ENCODE data around the gene MAPK10.

MAPK10 gene

GRCh38 chr4:86235549-86235948 lies 124.3 kb downstream of the MAPK10 start:
- Histone ChIP-seq H3K79me2 (ENCODE audit: low read length) (no peaks in the 10 kb centered on the region), H3K27me3 (ENCODE audit: low read depth, low read length) (no peaks in the 10 kb centered on the region), H2AFZ (ENCODE audit: low read depth, low read length) (no peak overlapping the region), H3K9ac (ENCODE audit: low read length) (no peak overlapping the region), H4K20me1 (ENCODE audit: insufficient read depth, low read length) (no peaks in the 10 kb centered on the region), H3K4me2 (ENCODE audit: low read length) (no peak overlapping the region), H3K36me3 (replicated peaks; ENCODE audit: low read depth, low read length) (no peaks in the 10 kb centered on the region), H3K4me3 (ENCODE audit: low read length) (no peak overlapping the region), H3K9me3 (ENCODE audit: insufficient read depth, low read length) (no peaks in the 10 kb centered on the region), H3K27ac (ENCODE audit: low read length) (no peak overlapping the region), H3K4me1 (ENCODE audit: low read length) (no peaks in the 10 kb centered on the region)
- no peak for TF ChIP-seq EZH2phosphoT487 (IDR thresholded peaks at IDR 0.05; ENCODE audit: low read depth)
- TF ChIP-seq, protein P1, sequence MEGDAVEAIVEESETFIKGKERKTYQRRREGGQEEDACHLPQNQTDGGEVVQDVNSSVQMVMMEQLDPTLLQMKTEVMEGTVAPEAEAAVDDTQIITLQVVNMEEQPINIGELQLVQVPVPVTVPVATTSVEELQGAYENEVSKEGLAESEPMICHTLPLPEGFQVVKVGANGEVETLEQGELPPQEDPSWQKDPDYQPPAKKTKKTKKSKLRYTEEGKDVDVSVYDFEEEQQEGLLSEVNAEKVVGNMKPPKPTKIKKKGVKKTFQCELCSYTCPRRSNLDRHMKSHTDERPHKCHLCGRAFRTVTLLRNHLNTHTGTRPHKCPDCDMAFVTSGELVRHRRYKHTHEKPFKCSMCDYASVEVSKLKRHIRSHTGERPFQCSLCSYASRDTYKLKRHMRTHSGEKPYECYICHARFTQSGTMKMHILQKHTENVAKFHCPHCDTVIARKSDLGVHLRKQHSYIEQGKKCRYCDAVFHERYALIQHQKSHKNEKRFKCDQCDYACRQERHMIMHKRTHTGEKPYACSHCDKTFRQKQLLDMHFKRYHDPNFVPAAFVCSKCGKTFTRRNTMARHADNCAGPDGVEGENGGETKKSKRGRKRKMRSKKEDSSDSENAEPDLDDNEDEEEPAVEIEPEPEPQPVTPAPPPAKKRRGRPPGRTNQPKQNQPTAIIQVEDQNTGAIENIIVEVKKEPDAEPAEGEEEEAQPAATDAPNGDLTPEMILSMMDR (IDR thresholded peaks at IDR 0.05; ENCODE audit: low read depth, low read length): no peak

GRCh38 chr4:86233681-86234080 lies 126.2 kb downstream of the MAPK10 start:
- Histone ChIP-seq H3K9ac (ENCODE audit: low read length) (no peak overlapping the region), H3K9me3 (ENCODE audit: insufficient read depth, low read length) (no peaks in the 10 kb centered on the region), H3K4me1 (ENCODE audit: low read length) (no peaks in the 10 kb centered on the region), H3K27ac (ENCODE audit: low read length) (no peak overlapping the region), H3K79me2 (ENCODE audit: low read length) (no peaks in the 10 kb centered on the region), H3K27me3 (ENCODE audit: low read depth, low read length) (no peaks in the 10 kb centered on the region), H3K4me2 (ENCODE audit: low read length) (no peak overlapping the region), H3K36me3 (replicated peaks; ENCODE audit: low read depth, low read length) (no peaks in the 10 kb centered on the region), H2AFZ (ENCODE audit: low read depth, low read length) (no peak overlapping the region), H4K20me1 (ENCODE audit: insufficient read depth, low read length) (no peaks in the 10 kb centered on the region), H3K4me3 (ENCODE audit: low read length) (no peak overlapping the region)
- TF ChIP-seq, protein P1 (IDR thresholded peaks at IDR 0.05; ENCODE audit: low read depth, low read length): no peak
- no peak for TF ChIP-seq EZH2phosphoT487 (IDR thresholded peaks at IDR 0.05; ENCODE audit: low read depth)

DNA sequence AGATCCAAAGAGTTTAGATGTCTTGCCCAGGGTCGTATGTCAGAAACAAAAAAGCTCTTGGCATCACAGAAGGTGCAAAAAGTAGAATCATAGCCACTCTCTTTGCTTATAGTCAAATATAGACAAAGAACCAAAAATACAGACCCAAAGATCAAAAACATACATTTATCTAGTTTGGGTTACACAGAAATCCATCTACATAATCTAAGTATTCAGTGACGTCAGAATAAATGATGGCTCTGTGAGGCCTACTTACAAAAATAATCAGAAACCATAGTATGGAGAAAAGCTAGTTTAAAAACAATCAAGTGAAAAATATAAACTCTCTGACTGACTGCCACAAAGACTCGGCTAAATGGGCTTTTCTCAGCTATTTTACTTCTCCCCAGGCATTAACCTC lies 126.8 kb downstream of the MAPK10 start:
- H4K20me1 ChIP-seq (ENCODE audit: insufficient read depth, low read length): no peaks in the 10 kb centered on the region
- H3K27ac ChIP-seq (ENCODE audit: low read length): no peak overlapping the region
- H3K36me3 ChIP-seq (replicated peaks; ENCODE audit: low read depth, low read length): no peaks in the 10 kb centered on the region
- H3K4me1 ChIP-seq (ENCODE audit: low read length): no peaks in the 10 kb centered on the region
- no peaks in the 10 kb centered on the region for H3K27me3 ChIP-seq (ENCODE audit: low read depth, low read length)
- TF ChIP-seq, protein P1 (IDR thresholded peaks at IDR 0.05; ENCODE audit: low read depth, low read length): no peak
- no peak for TF ChIP-seq EZH2phosphoT487 (IDR thresholded peaks at IDR 0.05; ENCODE audit: low read depth)
- no peaks in the 10 kb centered on the region for H3K9me3 ChIP-seq (ENCODE audit: insufficient read depth, low read length)
- H3K79me2 ChIP-seq (ENCODE audit: low read length): no peaks in the 10 kb centered on the region
- no peak overlapping the region for H2AFZ ChIP-seq (ENCODE audit: low read depth, low read length)
- no peak overlapping the region for H3K9ac ChIP-seq (ENCODE audit: low read length)
- no peak overlapping the region for H3K4me3 ChIP-seq (ENCODE audit: low read length)
- H3K4me2 ChIP-seq (ENCODE audit: low read length): no peak overlapping the region

GRCh38 chr4:86223472-86223871 lies 136.4 kb downstream of the MAPK10 start:
- H2AFZ ChIP-seq (ENCODE audit: low read depth, low read length): no peak overlapping the region
- no peaks in the 10 kb centered on the region for H3K9me3 ChIP-seq (ENCODE audit: insufficient read depth, low read length)
- no peak overlapping the region for H3K9ac ChIP-seq (ENCODE audit: low read length)
- no peak overlapping the region for H3K4me2 ChIP-seq (ENCODE audit: low read length)
- H4K20me1 ChIP-seq (ENCODE audit: insufficient read depth, low read length): no peaks in the 10 kb centered on the region
- H3K36me3 ChIP-seq (replicated peaks; ENCODE audit: low read depth, low read length): no peaks in the 10 kb centered on the region
- no peaks in the 10 kb centered on the region for H3K27me3 ChIP-seq (ENCODE audit: low read depth, low read length)
- TF ChIP-seq, protein P1 (IDR thresholded peaks at IDR 0.05; ENCODE audit: low read depth, low read length): peak; percentile 70
- no peak for TF ChIP-seq EZH2phosphoT487 (IDR thresholded peaks at IDR 0.05; ENCODE audit: low read depth)
- H3K79me2 ChIP-seq (ENCODE audit: low read length): no peaks in the 10 kb centered on the region
- H3K4me1 ChIP-seq (ENCODE audit: low read length): 0 out of 2 replicates have a peak, but pooled peaks cover 3% of the 10 kb centered on the region
- no peak overlapping the region for H3K4me3 ChIP-seq (ENCODE audit: low read length)
- H3K27ac ChIP-seq (ENCODE audit: low read length): no peak overlapping the region
